HG03103 (cell line): ENCODE measurements around the gene VRK1.
A peak's percentile ranks its signal among the peaks of the same experiment; 100 is the strongest.
"Not testable (repeated sequence)": the region's sequence is repeated elsewhere in the genome, so short reads cannot be mapped to it uniquely, and the experiment has no call there.

Experiments used
- ATAC-seq: cut with Tn5 transposase; IDR thresholded peaks from one replicate; pipeline ENCODE4 v1.9.1; 2021; ENCODE audit warnings: low read depth; ENCODE audit not compliant: unreplicated experiment

Gene VRK1, protein sequence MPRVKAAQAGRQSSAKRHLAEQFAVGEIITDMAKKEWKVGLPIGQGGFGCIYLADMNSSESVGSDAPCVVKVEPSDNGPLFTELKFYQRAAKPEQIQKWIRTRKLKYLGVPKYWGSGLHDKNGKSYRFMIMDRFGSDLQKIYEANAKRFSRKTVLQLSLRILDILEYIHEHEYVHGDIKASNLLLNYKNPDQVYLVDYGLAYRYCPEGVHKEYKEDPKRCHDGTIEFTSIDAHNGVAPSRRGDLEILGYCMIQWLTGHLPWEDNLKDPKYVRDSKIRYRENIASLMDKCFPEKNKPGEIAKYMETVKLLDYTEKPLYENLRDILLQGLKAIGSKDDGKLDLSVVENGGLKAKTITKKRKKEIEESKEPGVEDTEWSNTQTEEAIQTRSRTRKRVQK

DNA sequence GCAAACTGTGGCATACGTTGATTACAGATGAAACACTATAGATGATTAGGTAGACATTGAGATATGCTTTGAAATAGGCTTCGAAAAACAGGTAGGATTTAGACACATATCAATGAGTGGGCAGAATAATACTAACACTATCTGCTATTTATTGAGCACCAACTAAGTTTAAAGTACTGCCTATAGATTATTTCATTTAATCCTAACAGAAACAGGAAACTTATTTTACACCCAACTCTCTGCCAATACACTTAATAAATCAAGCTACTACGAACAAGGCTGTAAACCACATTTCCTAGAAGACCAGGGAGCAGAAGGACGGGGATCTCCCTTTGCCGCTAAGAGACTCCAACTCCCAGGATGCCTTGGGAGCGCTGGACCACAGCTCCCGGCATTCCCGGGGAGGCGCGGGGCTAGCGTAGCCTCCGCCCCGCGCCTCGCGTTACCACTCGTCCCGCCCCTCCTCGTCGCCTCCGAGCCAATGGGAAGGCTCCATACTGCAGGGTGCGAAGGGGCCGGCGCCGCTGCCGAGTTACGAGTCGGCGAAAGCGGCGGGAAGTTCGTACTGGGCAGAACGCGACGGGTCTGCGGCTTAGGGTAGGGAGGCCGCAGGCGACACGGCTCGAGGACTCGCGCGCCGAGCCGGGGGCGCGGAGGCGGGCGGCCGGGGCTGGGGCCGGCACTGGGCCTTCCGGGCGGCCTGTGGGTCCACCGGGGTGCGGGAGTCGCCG lies at the start of gene VRK1:
VRK1 (plus strand) TSS at position 532 of the 731 bp plus-strand sequence. CDS start 36,090 bp downstream, outside the sequence.
- peak; percentile 93 for ATAC-seq

DNA sequence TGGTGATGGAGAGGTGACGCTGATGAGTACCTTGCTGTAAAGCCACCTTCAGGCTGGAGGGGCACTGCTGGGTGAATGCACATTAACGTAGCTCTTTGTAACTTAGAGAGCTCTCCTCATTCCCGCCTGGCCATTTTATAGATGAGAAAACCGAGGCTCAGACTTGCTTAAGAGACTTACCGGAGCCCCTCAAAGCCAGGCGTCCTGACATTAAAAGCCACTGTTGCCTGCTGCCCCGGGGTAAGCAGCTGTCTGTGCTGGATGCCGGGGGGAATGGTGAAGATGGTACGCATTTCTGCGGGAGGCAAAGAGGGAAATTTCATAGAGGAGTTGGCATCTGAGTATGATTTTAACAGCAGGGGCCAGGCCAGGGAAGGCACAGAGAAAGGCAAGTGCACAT lies 49.6 kb upstream of the VRK1 start:
- no peak for ATAC-seq

DNA sequence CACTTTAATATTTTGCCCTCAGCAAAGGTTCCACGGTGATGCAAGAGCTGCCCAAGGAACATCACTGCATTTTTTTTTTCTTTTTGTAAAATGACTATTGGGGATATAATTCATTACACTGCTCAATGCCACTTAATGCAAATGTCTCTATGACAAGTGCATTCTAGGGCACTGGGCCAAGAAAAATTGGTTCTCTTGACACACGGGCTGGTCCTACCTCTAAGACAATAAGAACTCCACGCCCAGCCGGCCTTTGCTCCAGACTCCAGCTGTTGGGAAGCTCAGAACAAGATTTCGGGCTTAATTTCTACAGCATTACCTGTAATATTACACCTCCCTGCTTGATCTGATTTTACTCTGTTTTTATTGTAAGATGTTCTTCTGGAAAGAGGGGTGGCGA lies 48.8 kb upstream of the VRK1 start:
- ATAC-seq: no peak

DNA sequence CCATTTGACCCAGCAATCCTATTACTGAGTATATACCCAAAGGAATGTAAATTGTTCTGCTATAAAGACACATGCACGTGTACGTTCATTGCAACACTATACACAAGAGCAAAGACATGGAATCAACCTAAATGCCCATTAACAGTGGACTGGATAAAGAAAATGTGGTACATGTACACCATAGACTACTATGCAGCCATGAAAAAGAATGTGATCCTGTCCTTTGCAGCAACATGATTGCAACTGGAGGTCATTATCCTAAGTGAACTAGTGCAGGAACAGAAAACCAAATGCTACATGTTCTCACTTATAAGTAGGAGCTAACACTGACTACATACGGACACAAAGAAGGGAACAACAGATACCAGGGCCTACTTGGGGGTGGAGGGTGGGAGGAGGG lies 45.7 kb upstream of the VRK1 start:
- ATAC-seq: no peak

DNA sequence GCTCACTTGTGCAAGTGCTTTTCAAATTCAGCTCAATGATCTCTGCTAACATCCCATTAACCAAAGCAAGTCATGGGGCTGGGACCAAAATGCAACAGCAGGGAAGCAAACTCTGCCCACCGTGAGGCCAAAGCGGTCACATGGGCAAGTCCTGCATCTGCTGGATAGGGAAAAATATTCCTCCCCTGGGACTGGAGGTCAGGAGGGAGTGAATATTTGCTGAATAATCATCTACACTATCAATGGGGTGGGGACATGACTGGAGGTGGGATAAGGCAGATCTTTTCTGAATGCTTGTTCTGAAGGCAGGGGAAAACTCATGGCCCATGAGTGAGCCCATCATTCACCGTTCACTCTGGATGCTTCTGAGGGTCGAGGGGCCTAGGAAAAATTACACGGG lies 45.1 kb upstream of the VRK1 start:
- ATAC-seq: no peak

DNA sequence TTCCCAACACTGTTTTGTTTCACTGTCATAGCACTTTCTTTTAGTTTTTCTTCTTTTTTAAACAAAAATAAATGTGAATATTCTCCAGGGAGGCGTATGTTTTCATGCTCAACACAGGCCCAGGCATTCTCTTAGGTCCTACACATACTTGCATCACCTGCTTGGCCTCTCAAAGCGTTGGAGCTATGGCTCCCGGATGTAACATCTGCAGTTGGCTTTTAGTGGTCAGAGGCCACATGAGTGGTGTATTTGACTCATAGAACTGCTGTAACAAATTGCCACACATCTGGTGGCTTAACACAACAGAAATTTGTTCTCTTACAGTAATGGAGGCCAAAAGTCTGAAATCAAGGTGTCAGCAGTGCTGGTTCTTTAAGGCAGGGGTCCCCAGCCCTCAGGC lies 44.6 kb upstream of the VRK1 start:
- ATAC-seq: no peak

DNA sequence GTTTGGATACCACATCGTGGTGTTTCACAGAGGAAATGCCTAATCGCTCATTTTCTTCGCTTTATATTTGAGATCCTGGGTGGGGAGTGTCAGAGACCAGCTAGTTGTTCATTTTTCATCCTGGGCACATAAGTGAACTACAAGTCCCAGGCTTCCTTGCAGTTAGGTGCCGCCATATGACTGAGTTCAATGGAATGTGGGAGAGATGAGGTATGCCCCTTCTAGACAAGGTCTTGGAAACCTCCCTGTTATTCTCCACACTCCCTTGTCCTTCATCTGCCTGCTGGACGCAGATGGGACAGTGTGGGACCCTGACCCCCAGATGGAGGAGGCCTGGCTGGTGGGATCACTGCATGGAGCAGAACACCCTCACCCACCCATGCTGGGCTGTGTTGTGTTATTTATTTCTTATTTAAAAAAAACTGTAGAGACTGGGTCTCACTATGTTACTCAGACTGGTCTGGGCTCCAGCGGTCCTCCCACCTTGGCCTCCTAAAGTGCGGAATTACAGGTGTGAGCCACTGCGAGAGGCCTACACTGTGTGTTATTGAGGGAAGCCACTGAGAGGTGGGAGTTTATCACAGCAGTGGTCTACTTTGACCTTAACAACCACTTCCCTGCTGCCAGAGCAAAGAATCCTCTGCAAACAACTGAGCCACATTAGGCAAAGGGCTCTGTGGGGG lies 42.9 kb upstream of the VRK1 start:
- no peak for ATAC-seq

DNA sequence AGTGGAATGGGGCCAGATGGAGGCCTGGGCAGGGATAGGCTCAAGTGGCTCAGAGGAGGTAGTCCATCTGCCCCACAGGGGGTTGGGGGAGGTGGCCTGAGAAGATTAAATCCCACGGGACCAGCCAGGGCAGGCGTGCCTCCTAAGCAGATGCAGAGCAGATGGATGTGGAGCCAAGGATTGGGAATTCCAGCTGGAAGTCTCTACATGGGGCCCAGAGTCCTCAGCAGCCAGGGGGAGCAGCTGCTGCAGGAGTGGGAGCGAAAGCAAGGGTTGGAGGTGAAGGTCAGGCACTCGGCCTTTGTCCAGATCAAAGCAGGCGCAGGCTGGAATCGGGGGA lies 42.4 kb upstream of the VRK1 start:
- no peak for ATAC-seq

DNA sequence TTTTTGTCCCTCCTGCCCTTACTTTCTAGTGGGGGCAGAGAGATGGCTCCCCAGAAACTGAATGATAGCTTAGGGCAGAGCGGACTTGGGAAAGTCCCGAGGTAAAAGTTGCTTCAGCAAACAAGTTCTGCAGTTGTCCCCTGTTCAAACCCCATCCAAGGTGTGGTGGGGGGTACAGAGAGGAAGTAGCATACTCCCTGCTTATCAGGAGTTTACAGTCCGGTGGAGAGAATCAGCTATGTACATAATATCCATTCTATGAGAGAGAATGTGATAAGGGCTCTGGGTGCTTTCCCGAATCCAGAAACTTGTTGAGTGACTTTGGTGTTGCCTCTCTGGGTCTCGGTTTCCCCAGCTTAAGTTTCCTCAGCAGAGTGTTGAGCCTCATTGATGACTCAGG lies 40.4 kb upstream of the VRK1 start:
- no peak for ATAC-seq

DNA sequence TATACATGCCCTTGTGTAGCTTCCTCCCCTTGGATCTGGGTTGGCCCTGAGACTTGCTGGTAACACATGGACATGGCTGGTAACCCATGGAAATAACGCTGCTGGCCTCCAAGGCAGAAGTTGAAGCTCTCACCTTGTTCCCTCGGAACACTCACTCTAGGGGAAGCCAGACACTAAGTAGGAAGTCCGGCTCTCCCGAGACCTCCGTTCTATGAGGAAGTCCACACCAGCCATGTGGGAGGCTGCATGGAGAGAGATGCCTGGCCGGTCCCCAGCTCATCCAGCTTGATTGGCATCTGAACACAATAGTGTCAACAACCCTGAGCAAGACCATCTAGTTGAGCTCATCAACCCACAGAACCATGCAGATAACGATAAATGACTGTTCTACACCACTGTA lies 39.7 kb upstream of the VRK1 start:
- ATAC-seq: no peak

DNA sequence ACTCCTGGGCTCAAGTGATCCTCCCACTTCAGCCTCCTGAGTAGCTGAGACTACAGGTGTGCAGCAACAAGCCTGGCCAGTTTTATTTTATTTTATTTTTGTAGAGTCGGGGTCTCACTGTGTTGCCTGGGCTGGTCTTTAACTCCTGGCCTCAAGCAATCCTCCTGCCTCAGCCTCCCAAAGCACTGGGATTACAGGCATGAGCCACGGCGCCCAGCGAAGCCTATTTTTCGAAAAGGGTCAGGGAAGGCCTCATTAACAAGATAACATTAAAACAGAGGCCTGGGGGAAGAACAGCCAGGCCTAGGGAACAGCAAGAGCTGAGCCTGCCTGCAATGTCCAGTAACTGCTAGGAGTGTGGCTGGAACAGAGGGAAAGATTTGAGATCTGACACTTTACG lies 36.1 kb upstream of the VRK1 start:
- no peak for ATAC-seq

DNA sequence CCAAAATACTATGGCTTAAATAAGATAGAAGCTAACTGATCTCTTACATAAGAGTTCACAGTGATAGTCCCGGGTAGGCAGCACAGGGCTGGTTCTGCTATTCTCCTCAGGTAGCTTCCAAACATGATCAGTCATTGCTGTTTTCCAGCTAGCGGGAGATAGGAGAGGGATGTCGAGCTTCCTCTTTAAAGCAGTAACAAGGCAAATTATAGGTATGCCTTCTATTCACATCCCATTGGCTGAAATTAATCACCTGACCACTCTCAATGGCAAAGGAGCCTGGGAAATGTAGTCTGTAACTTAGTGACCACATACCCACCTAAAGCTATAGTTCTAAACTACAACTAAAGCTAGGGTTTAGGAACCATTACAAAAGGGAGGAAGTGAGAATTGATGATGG lies 34.5 kb upstream of the VRK1 start:
- peak; percentile 97 for ATAC-seq

DNA sequence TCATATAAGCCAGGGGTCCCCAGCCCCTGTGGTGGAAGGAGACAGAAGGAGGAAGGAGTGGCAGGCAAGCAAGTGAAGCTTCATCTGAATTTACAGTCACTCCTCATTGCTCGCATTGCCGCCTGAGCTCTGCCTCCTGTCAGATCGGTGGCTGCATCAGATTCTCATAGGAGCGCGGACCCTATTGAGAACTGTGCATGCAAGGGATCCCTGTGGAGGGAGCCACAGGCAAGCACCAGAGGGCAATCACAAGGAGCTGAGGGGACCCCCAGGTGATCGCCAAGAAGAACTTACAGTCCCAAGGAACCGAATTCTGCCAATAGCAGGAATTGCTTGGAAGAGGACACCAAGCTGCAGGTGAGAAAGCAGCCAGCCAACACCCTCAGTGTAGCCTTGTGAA lies 33.2 kb upstream of the VRK1 start:
- no peak for ATAC-seq

DNA sequence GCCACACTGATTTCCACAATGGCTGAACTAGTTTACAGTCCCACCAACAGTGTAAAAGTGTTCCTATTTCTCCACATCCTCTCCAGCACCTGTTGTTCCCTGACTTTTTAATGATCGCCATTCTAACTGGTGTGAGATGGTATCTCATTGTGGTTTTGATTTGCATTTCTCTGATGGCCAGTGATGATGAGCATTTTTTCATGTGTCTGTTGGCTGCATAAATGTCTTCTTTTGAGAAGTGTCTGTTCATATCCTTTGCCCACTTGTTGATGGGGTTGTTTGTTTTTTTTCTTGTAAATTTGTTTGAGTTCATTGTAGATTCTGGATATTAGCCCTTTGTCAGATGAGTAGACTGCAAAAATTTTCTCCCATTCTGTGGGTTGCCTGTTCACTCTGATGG lies 32.0 kb upstream of the VRK1 start:
- ATAC-seq: not testable (repeated sequence)

DNA sequence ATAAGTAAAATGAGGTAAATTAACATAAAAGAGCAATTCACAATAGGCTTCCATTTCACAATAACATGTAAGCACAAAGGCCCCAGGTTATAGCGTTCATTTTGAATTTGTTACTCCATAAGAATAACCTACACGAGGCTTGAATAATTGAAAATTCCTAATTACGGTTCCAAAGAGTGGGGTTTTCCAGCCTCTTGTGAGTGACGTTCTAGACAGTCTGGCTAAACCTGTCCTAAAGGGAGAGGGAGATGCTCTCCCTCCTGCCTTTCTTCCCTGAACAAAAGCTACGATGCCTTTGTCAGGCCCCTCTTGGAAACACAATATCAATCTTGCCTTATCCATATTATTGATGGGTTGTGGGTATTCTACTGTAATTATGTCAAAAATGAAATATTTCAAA lies 24.3 kb upstream of the VRK1 start:
- no peak for ATAC-seq

DNA sequence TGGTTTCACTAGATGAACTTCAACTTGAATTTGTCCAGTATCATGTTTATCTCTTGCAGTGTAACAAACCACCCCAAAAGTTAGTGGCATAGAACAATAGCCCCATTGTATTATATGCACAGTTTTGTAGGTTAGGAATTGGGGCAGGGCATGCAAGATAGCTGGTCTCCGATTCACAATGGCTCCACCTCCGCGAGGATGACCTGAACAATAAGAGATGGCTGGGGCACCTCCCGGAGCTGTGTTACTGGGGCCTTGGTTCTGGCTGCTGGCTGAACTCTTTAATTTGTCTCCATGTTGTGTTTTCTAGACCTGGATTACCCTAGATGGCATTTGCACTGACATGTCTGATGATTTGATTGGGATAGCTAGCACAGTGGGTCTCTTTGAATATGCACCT lies 20.4 kb upstream of the VRK1 start:
- no peak for ATAC-seq

DNA sequence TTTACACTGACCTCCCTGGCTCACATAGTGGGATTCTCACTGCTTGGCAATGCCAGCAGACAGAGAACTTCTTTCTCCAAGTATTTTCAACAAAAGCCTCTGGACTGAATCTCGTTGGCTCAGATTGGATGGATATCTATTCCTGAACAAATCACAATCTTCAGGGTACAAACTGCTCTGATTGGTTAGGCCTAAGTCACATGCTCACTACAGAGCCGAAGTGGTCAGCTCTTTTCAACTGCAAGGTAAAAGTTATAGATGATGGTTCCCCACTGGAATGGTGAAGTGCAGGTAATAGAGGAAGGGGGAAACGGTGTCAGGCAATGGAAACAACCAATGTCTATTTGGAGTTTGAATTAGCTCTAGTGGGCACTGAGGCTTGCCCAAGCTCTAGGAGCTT lies 16.7 kb upstream of the VRK1 start:
- no peak for ATAC-seq

DNA sequence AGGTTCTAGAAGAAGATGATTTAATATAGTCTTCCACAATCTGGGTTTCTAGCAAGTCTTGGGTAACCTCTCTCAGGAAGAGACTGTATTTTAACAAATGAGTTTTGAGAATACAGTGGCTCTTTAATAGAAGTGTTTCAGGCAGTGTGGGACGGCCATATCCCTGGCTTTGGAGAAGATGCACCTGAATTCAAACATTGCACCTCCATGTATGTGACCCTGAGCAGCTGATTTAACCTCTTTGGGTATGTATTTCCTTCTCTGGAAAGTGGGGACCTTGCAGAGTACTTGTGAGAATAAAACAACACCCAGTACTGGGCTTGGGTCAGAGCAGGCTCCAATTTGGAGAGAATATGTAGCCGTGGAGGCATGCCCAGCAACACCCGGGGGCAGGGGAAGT lies 15.8 kb upstream of the VRK1 start:
- ATAC-seq: no peak

DNA sequence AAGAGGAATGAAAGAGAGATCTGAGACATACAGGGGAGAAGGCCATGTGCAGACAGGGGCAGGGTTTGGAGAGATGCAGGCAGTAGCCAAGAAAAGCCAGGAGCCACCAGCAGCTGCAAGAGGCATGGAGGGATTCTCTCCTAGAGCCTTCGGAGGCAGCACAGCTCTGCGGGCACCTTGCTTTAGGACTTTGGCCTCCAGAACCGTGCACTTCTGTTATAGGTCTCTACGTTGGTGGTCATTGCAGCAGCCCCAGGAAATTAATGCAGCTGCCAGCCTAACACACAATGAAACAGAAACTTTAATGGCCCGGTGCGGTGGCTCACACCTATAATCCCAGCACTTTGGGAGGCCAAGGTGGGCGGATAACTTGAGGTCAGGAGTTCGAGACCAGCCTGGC lies 14.7 kb upstream of the VRK1 start:
- ATAC-seq: no peak

DNA sequence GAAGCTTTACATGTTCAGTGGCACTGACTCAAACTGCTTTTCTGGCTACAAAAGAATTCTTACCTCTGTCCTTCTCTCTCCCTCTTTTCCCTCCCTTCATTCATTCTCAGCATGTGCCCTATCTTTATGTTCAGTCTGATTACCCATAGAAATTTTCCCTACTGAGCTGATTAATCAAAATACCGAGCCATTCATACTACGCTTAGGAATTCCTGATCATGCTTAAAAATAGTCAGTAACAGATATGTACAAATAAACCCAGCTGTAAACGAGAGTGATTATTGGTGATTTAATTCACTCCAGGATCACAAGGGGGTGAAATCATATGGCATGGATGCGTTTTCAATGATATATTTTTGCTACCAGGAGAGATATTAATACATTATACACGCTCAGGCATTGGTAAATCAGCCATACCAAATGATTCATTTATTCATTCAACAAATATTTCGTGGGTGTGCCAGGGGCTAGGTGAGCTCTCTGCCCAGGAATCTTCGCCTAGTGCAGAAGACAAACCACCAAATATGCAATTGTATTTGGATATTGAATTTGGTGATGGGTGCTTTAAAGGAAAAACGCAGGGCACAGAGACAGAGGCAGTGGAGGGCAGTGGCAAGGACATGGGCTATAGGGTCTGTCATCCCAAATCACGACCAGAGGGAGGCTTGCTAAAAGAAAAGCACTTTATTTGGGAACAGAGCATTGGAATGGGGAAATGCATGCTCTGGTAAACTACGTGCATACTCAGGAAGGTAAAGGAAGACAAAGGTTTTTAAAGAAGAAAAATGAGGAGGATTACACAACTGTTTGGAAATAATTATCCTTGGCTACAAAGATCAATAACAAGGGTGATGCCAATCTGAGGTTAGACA lies 13.9 kb upstream of the VRK1 start:
- ATAC-seq: no peak

DNA sequence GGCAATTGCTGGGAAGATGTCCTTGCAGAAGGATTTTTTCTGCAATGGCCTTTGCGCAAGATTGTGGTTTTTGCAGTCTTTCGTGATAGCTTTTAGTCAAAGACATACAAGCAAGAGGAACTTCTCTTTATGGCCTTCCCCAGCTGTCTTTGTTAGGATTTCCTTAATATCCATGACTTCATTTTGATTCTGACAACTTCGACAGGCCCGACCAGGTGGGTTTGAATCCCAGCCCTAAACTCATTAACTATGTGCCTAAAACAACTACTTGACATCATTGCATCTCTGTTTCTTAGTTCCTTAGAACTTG lies 13.3 kb upstream of the VRK1 start:
- no peak for ATAC-seq
